ENCODE results near the gene MALT1. TPM values are rescaled to one million over a fixed set of nuclear protein-coding genes. Genes with fewer than 3 reads are reported as not detected.

Gene MALT1
- total RNA-seq, 1 experiment from 2014 or later: 34.0 TPM

GRCh38 chr18:58668897-58669296 lies 2.4 kb upstream of the MALT1 start:
- ChIA-PET POLR2A (no interaction called here), CTCF (interaction anchor here (0.7 kb wide), 1 partner anchor 639 kb away, joined by 6 read pairs; no protein-coding TSS in a partner anchor)
- intact Hi-C loops (cut with micrococcal nuclease; ENCODE audit: unreplicated experiment): no loop called here
- no peak for ATAC-seq
- H3K9me3 ChIP-seq (ENCODE audit: control insufficient read depth, insufficient read depth, low read depth, low read length): no peaks in the 10 kb centered on the region
- H3K27ac ChIP-seq (ENCODE audit: low read length): peak overlapping the region; percentile 85; the same call in 1 of the 2 replicates
- no TSS peak for BruUV-seq (replicated peaks)
- no peaks in the 10 kb centered on the region; the same call in 1 of the 2 replicates for H3K36me3 ChIP-seq (ENCODE audit: control insufficient read depth, insufficient read depth, low read length)
- DNase-seq (ENCODE audit: low read depth, low spot score): no peak
- TF ChIP-seq, protein P1, sequence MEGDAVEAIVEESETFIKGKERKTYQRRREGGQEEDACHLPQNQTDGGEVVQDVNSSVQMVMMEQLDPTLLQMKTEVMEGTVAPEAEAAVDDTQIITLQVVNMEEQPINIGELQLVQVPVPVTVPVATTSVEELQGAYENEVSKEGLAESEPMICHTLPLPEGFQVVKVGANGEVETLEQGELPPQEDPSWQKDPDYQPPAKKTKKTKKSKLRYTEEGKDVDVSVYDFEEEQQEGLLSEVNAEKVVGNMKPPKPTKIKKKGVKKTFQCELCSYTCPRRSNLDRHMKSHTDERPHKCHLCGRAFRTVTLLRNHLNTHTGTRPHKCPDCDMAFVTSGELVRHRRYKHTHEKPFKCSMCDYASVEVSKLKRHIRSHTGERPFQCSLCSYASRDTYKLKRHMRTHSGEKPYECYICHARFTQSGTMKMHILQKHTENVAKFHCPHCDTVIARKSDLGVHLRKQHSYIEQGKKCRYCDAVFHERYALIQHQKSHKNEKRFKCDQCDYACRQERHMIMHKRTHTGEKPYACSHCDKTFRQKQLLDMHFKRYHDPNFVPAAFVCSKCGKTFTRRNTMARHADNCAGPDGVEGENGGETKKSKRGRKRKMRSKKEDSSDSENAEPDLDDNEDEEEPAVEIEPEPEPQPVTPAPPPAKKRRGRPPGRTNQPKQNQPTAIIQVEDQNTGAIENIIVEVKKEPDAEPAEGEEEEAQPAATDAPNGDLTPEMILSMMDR (IDR thresholded peaks at IDR 0.05): no peak
- TF ChIP-seq POLR2AphosphoS5 (IDR thresholded peaks at IDR 0.05; ENCODE audit: low read depth, low read length) (no peak), TCF7L2 (IDR thresholded peaks at IDR 0.05; ENCODE audit: low read depth, low read length) (no peak), SIN3A (IDR thresholded peaks at IDR 0.05; ENCODE audit: borderline replicate concordance, insufficient read depth, low read depth, low read length) (no peak), REST (IDR thresholded peaks at IDR 0.05; ENCODE audit: insufficient read depth in 1 of 2, low read depth in 2 of 2, low read length in 1 of 2) (no peak)
- no peak overlapping the region for H3K4me3 ChIP-seq (ENCODE audit: low read depth in 2 of 2, low read length in 2 of 2)
- peaks cover 17% of the 10 kb centered on the region for H3K4me1 ChIP-seq (ENCODE audit: control insufficient read depth, insufficient read depth, low read length)
- in situ Hi-C loops (cut with HindIII; ENCODE audit: low pct_unique_long_range_greater_than_20kb, low sequenced_read_pairs): no loop called here
- H3K27me3 ChIP-seq (ENCODE audit: control insufficient read depth, insufficient read depth, low read length): no peaks in the 10 kb centered on the region

GRCh38 chr18:58669731-58670378 lies 1.4 kb upstream of the MALT1 start:
- Histone ChIP-seq H3K4me3 (ENCODE audit: low read depth in 2 of 2, low read length in 2 of 2) (peak overlapping the region; percentile 59 to 80), H3K27me3 (ENCODE audit: control insufficient read depth, insufficient read depth, low read length) (no peaks in the 10 kb centered on the region), H3K27ac (ENCODE audit: low read length) (peak overlapping the region; percentile 85), H3K4me1 (ENCODE audit: control insufficient read depth, insufficient read depth, low read length) (peaks cover 25% of the 10 kb centered on the region), H3K9me3 (ENCODE audit: control insufficient read depth, insufficient read depth, low read depth, low read length) (no peaks in the 10 kb centered on the region), H3K36me3 (ENCODE audit: control insufficient read depth, insufficient read depth, low read length) (no peaks in the 10 kb centered on the region; the same call in 1 of the 2 replicates)
- BruUV-seq (replicated peaks): no TSS peak
- ChIA-PET CTCF (no interaction called here), POLR2A (interaction anchor here (0.6 kb wide), 1 partner anchor 1028 kb away, joined by 7 read pairs; no protein-coding TSS in a partner anchor)
- ATAC-seq (peak; percentile 55), DNase-seq (ENCODE audit: low read depth, low spot score) (peak; percentile 74)
- TF ChIP-seq SIN3A (IDR thresholded peaks at IDR 0.05; ENCODE audit: borderline replicate concordance, insufficient read depth, low read depth, low read length) (no peak), POLR2AphosphoS5 (IDR thresholded peaks at IDR 0.05; ENCODE audit: low read depth, low read length) (peak; percentile 42), TCF7L2 (IDR thresholded peaks at IDR 0.05; ENCODE audit: low read depth, low read length) (peak; percentile 37; the same call in 1 of the 2 replicates), REST (IDR thresholded peaks at IDR 0.05; ENCODE audit: insufficient read depth in 1 of 2, low read depth in 2 of 2, low read length in 1 of 2) (no peak)
- TF ChIP-seq, protein P1 (IDR thresholded peaks at IDR 0.05): no peak
- in situ Hi-C loops (cut with HindIII; ENCODE audit: low pct_unique_long_range_greater_than_20kb, low sequenced_read_pairs) (no loop called here), intact Hi-C loops (cut with micrococcal nuclease; ENCODE audit: unreplicated experiment) (loop anchor here (5.0 kb wide), 1 partner anchor 143 kb away; no protein-coding TSS in a partner anchor)
